SK-N-MC (cell line): ENCODE data around the gene TRIM49D2.
"Not testable (repeated sequence)": the region's sequence is repeated elsewhere in the genome, so short reads cannot be mapped to it uniquely, and the experiment has no call there.

ENCODE experiments used
- EZH2 ChIP-seq: fragments of 200-600 bp; sonication (generic); IDR thresholded peaks from one replicate; pipeline ENCODE4 v1.6.1; 2017; ENCODE audit warnings: antibody characterized with exemption
- FOXP2 ChIP-seq: optimal IDR thresholded peaks from 2 replicates; pipeline ENCODE3; 2011; ENCODE audit warnings: mild to moderate bottlenecking, moderate library complexity; ENCODE audit not compliant: insufficient read depth; ENCODE audit errors: extremely low read length, control extremely low read depth
- POLR2AphosphoS5 ChIP-seq: IDR thresholded peaks from 2 replicates; pipeline ENCODE4 v1.6.1; 2012; ENCODE audit warnings: mild to moderate bottlenecking, low read depth, low read length, borderline replicate concordance

DNA sequence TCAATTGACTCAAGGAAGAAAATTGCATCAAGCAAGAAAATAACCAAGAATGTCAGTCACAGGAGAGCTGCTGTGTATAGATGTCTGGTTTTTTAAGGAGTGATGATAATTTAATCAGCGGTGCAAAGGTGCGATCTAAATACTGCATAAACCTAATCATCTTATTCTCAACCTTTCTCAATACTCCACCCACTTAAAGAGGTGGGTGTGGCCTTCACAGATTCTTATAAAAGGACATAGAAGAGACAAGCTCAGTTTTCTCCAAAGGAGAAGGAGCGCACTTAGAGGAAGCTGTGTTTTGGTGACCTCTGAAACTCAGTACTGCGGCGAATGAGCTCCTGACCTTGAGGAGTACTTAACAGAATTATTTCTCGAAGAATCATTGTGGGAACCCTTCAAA, at the start of gene TRIM49D2:
- TF ChIP-seq EZH2, POLR2AphosphoS5, FOXP2: not testable (repeated sequence)
